ENCODE data around the gene RXRA.
A peak's percentile ranks its signal among the peaks of the same experiment; 100 is the strongest.

RXRA gene

DNA sequence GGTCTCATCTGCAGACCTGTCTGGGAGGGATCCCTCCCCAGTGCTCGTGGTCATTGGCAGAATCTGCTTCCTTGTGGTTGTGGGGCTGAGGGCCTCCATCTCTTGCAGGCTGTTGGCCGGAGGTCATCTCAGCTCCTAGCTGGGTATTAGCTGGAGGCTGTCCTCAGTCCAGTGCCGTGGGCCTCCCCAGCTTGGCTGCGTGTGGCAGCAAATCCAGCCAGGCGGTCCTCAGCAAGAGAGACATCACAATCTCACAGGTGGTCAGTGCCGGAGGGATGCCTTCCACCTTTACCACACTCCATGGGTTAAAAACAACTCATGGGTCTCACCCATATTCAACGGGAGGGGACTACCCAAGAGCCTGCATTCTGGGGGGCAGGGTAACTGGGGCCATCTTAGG is 155.5 kb downstream of the RXRA start:
- TF ChIP-seq POLR2AphosphoS5 (IDR thresholded peaks at IDR 0.05; ENCODE audit: borderline replicate concordance, low read depth, low read length) (no peak), EZH2 (IDR thresholded peaks at IDR 0.05) (no peak), FOXP2 (optimal IDR thresholded peaks at IDR 0.05; ENCODE audit: control extremely low read depth, extremely low read length, insufficient read depth) (no peak)
- Histone ChIP-seq H3K9ac (ENCODE audit: insufficient read length) (no peak overlapping the region), H3K27ac (no peak overlapping the region)

DNA sequence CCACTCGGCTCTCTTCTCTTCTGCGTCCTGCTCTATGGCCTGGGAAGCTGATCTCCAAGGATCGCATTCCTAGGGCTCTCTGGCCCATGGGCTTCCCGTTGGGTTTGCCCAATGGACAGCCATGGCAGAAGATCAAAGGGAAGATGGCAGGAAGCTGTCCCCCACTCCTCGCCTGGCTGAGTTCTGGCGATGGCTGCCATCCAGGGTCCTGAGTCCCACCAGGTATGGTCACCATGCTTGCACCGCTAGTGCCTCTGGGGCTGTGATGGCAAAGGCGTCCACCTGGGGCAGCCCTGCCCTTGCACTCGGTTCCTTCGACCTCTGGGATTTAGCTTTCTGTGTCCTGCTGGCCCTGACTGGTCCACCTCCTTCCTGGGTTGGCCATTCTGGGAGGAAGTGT is 156.0 kb downstream of the RXRA start:
- Histone ChIP-seq H3K36me3 (ENCODE audit: insufficient read depth, low read length) (no peaks in the 10 kb centered on the region), H3K27ac (no peak overlapping the region), H3K9ac (ENCODE audit: insufficient read length) (no peak overlapping the region), H3K9me3 (ENCODE audit: low read depth, low read length) (no peaks in the 10 kb centered on the region), H3K4me3 (no peak overlapping the region)
- TF ChIP-seq EZH2 (IDR thresholded peaks at IDR 0.05) = no peak
- TF ChIP-seq FOXP2 (optimal IDR thresholded peaks at IDR 0.05; ENCODE audit: control extremely low read depth, extremely low read length, insufficient read depth) = no peak
- TF ChIP-seq POLR2AphosphoS5 (IDR thresholded peaks at IDR 0.05; ENCODE audit: borderline replicate concordance, low read depth, low read length) = no peak
- no peak for DNase-seq (ENCODE audit: low read depth, low spot score)

More for the DNA sequence above, 155.5 kb downstream of the RXRA start:
- Histone ChIP-seq H3K9me3 (ENCODE audit: low read depth, low read length) (no peaks in the 10 kb centered on the region), H3K36me3 (ENCODE audit: insufficient read depth, low read length) (no peaks in the 10 kb centered on the region), H3K4me3 (no peak overlapping the region)
- DNase-seq (ENCODE audit: low read depth, low spot score) = no peak

DNA sequence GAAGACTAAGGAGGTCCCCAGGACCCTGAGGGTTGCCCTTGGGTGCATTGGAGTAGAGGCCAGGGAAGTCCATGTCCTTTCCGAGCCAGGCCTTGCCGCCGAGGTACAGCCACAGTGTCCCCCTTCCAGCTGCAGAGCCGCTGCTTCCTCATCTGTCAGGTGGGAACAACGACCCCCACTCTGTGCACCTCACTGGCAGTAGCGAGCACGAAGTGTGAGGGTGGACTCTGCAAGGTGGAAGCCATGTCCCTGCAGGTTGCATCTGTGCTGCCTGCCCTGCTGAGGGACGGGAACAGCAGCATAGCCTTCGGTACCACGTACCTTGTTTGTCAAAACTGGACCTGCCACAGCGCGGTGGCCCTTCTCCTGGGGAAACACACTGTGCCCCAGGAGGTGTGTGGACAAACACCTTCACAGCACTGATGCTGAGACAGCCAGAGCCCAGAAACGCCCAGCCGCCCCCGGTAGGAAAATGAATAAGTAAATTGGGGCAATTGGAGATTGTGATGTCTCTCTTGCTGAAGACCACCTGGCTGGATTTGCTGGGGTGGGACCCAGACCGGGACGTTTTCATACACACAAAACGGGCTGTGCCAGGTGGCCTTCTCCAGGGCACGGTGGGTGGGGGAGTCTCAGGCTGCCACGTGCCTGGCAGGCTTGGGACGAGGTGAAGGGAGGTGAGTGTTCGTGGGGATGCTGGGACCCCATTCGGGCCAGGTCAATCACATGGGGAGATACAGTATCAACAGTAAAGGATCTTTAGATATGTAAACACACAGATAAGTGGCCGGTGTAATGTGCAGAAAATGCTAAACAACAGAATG is 157.3 kb downstream of the RXRA start:
- H3K9ac ChIP-seq (ENCODE audit: insufficient read length) = no peak overlapping the region

GRCh38 chr9:134484479-134484878 is 158.2 kb downstream of the RXRA start:
- no peaks in the 10 kb centered on the region for H3K9me3 ChIP-seq (ENCODE audit: low read depth, low read length)
- H3K36me3 ChIP-seq (ENCODE audit: insufficient read depth, low read length) = no peaks in the 10 kb centered on the region
- H3K9ac ChIP-seq (ENCODE audit: insufficient read length) = no peak overlapping the region
- no peak overlapping the region for H3K4me3 ChIP-seq
- TF ChIP-seq POLR2AphosphoS5 (IDR thresholded peaks at IDR 0.05; ENCODE audit: borderline replicate concordance, low read depth, low read length) (no peak), FOXP2 (optimal IDR thresholded peaks at IDR 0.05; ENCODE audit: control extremely low read depth, extremely low read length, insufficient read depth) (no peak), EZH2 (IDR thresholded peaks at IDR 0.05) (no peak)
- DNase-seq (ENCODE audit: low read depth, low spot score) = no peak
- H3K27ac ChIP-seq = no peak overlapping the region

More for the DNA sequence above, 157.3 kb downstream of the RXRA start:
- no peak for DNase-seq (ENCODE audit: low read depth, low spot score)
- H3K36me3 ChIP-seq (ENCODE audit: insufficient read depth, low read length) = no peaks in the 10 kb centered on the region
- no peak overlapping the region for H3K27ac ChIP-seq
- TF ChIP-seq POLR2AphosphoS5 (IDR thresholded peaks at IDR 0.05; ENCODE audit: borderline replicate concordance, low read depth, low read length) (no peak), FOXP2 (optimal IDR thresholded peaks at IDR 0.05; ENCODE audit: control extremely low read depth, extremely low read length, insufficient read depth) (no peak), EZH2 (IDR thresholded peaks at IDR 0.05) (no peak)
- no peaks in the 10 kb centered on the region for H3K9me3 ChIP-seq (ENCODE audit: low read depth, low read length)
- H3K4me3 ChIP-seq = no peak overlapping the region

DNA sequence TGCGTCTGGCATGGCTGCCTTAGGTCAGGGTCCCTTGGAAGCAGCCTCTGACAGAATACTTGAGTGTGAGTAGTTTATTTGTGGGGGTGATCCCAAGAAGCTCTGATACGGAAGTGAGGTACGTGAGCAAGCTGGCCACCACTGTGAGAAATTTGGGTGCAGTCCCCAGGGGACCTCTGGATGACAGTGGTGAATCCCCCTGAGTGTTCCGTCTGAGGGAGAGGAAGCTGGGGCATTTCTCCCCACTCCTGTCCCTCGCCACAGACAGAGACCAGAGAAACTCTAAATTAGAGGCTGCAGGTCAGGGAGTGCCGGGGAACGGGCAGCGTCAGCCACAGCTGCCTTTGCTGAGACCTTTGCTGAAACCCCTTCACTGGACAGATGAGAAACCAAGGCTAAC is 159.4 kb downstream of the RXRA start:
- no peak for DNase-seq (ENCODE audit: low read depth, low spot score)

DNA sequence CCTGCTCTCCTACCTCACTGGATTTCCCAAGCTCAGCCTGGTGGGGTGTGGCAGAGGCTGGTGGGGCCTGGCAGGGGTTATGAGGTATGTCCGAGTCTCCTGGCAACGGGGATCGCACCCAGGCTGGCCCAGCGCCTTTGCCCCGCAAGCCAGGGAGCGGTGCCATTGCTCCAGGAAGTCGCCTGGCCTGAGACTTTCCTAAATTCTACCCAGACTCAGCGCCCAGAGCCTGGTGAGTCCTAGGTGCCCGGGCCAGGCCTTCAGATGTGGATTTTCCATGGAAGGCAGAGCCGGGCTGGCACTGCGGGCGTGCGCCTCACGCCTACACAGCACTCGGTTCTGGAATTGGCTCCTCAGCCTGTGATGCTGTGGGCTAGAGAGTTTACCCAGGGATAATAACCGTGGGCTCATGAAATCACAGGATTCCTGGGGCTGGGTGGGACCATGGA is 159.9 kb downstream of the RXRA start:
- Histone ChIP-seq H3K4me3 (no peak overlapping the region), H3K27ac (no peak overlapping the region; the same call in 1 of the 2 replicates), H3K9ac (ENCODE audit: insufficient read length) (no peak overlapping the region), H3K36me3 (ENCODE audit: insufficient read depth, low read length) (no peaks in the 10 kb centered on the region), H3K9me3 (ENCODE audit: low read depth, low read length) (no peaks in the 10 kb centered on the region)
- no peak for DNase-seq (ENCODE audit: low read depth, low spot score)
- TF ChIP-seq FOXP2 (optimal IDR thresholded peaks at IDR 0.05; ENCODE audit: control extremely low read depth, extremely low read length, insufficient read depth) = no peak
- no peak for TF ChIP-seq EZH2 (IDR thresholded peaks at IDR 0.05)
- no peak for TF ChIP-seq POLR2AphosphoS5 (IDR thresholded peaks at IDR 0.05; ENCODE audit: borderline replicate concordance, low read depth, low read length)

More for the DNA sequence above, 159.4 kb downstream of the RXRA start:
- H3K9ac ChIP-seq (ENCODE audit: insufficient read length) = no peak overlapping the region
- H3K4me3 ChIP-seq = no peak overlapping the region
- H3K27ac ChIP-seq = no peak overlapping the region
- H3K36me3 ChIP-seq (ENCODE audit: insufficient read depth, low read length) = no peaks in the 10 kb centered on the region
- no peaks in the 10 kb centered on the region for H3K9me3 ChIP-seq (ENCODE audit: low read depth, low read length)
- TF ChIP-seq FOXP2 (optimal IDR thresholded peaks at IDR 0.05; ENCODE audit: control extremely low read depth, extremely low read length, insufficient read depth) = no peak
- no peak for TF ChIP-seq POLR2AphosphoS5 (IDR thresholded peaks at IDR 0.05; ENCODE audit: borderline replicate concordance, low read depth, low read length)
- TF ChIP-seq EZH2 (IDR thresholded peaks at IDR 0.05) = no peak

GRCh38 chr9:134486596-134486995 is 160.3 kb downstream of the RXRA start:
- Histone ChIP-seq H3K4me3 (no peak overlapping the region), H3K9me3 (ENCODE audit: low read depth, low read length) (no peaks in the 10 kb centered on the region), H3K36me3 (ENCODE audit: insufficient read depth, low read length) (no peaks in the 10 kb centered on the region), H3K9ac (ENCODE audit: insufficient read length) (no peak overlapping the region), H3K27ac (peak overlapping the region; percentile 81)
- TF ChIP-seq EZH2 (IDR thresholded peaks at IDR 0.05) (no peak), POLR2AphosphoS5 (IDR thresholded peaks at IDR 0.05; ENCODE audit: borderline replicate concordance, low read depth, low read length) (no peak), FOXP2 (optimal IDR thresholded peaks at IDR 0.05; ENCODE audit: control extremely low read depth, extremely low read length, insufficient read depth) (no peak)
- DNase-seq (ENCODE audit: low read depth, low spot score) = no peak
